ENCODE results near the gene PTPN14. TPM values are rescaled to one million over a fixed set of nuclear protein-coding genes. Genes with fewer than 3 reads are reported as not detected.

The PTPN14 gene
- total and polyA plus RNA-seq, 2 of the 8 experiments (the other 6 are each of a cell fraction or from before 2014, with no cell fraction given) = 14.4 to 93.6 TPM

- H2AFZ ChIP-seq (ENCODE audit: low read length) = no peak overlapping the region
- peaks cover 0 to 9% (median 3%) of the 10 kb centered on the region in 4 experiments; a peak in 4 of 8 replicates for H3K36me3 ChIP-seq (ENCODE audit: control insufficient read depth in 2 of 4, insufficient read depth in 4 of 4, low read length in 3 of 4)
- H4K20me1 ChIP-seq (replicated peaks in 1 of 2; ENCODE audit: control insufficient read depth in 1 of 2, insufficient read depth in 2 of 2, low read length in 2 of 2) = peaks cover 16 to 18% of the 10 kb centered on the region in 2 experiments
- 0 out of 2 replicates have a peak overlapping the region, but pooled peaks have one; percentile 51 for H3K18ac ChIP-seq (ENCODE audit: extremely low read depth, low read length)
- peaks cover 0 to 6% (median 2%) of the 10 kb centered on the region in 4 experiments; a peak in 3 of 7 replicates for H3K27me3 ChIP-seq (replicated peaks in 1 of 4; ENCODE audit: control insufficient read depth in 3 of 4, extremely low read depth in 1 of 4, insufficient read depth in 3 of 4, low read length in 3 of 4)
- FAIRE-seq = no peak
- no peak overlapping the region for H3K56ac ChIP-seq (replicated peaks; ENCODE audit: insufficient read length, low read depth, low read length)
- H4K91ac ChIP-seq (replicated peaks; ENCODE audit: insufficient read length, low read length) = no peak overlapping the region
- H2BK120ac ChIP-seq (replicated peaks; ENCODE audit: low read depth, low read length) = no peak overlapping the region
- H2BK12ac ChIP-seq (ENCODE audit: low read depth, low read length) = no peak overlapping the region
- ChIA-PET POLR2A (ENCODE audit: partially characterized antibody) (interaction anchor here (0.9 kb wide), 1 partner anchor 8 kb away, joined by 3 read pairs; no protein-coding TSS in a partner anchor), CTCF (ENCODE audit: partially characterized antibody) (no interaction called here)
- no peak overlapping the region for H3K23ac ChIP-seq (ENCODE audit: insufficient read length)
- TF ChIP-seq HDAC6 (IDR thresholded peaks at IDR 0.05; ENCODE audit: low read depth, low read length) = no peak
- no peak for TF ChIP-seq JUN (IDR thresholded peaks at IDR 0.05; ENCODE audit: low read depth, low read length)
- no peak for TF ChIP-seq CEBPB (IDR thresholded peaks at IDR 0.05; ENCODE audit: low read depth, low read length)
- TF ChIP-seq HDAC2 (IDR thresholded peaks at IDR 0.05; ENCODE audit: borderline replicate concordance in 1 of 2, low read depth in 2 of 2, low read length in 2 of 2) = 0 out of 4 replicates have a peak, but pooled peaks of 1 of the 2 experiments have one; percentile 46
- TF ChIP-seq SP2 (IDR thresholded peaks at IDR 0.05; ENCODE audit: low read length) = no peak
- peak; percentile 21; the same call in 1 of the 2 replicates for TF ChIP-seq SP1 (IDR thresholded peaks at IDR 0.05; ENCODE audit: low read depth, low read length)
- TF ChIP-seq TCF12 (IDR thresholded peaks at IDR 0.05; ENCODE audit: low read depth, low read length) = peak; percentile 86
- 23% methylated on average over 9 of the region's 9 CpGs; no CpG with 5 or more reads in 1 of the 2 experiments for WGBS, 2 experiments (ENCODE audit: extremely low coverage in 1 of 2, insufficient coverage in 1 of 2, insufficient read length in 1 of 2, insufficient replicate concordance in 2 of 2, low coverage in 1 of 2, low lambda C conversion rate in 2 of 2, missing lambda C conversion rate in 1 of 2)
- no peak overlapping the region for H2AK5ac ChIP-seq (ENCODE audit: low read depth, low read length)
- no peak overlapping the region for H2BK15ac ChIP-seq (ENCODE audit: low read length)
- DNase-seq (ENCODE audit: low read depth in 1 of 2, low spot score in 2 of 2) = no peak
- no peak overlapping the region for H4K5ac ChIP-seq (ENCODE audit: insufficient read length, low read depth, low read length)
- peaks cover 5 to 20% (median 12%) of the 10 kb centered on the region in 4 experiments; a peak in 6 of 7 replicates for H3K4me1 ChIP-seq (replicated peaks in 1 of 4; ENCODE audit: control insufficient read depth in 3 of 4, insufficient read depth in 4 of 4, low read length in 3 of 4)
- peaks cover 9 to 73% of the 10 kb centered on the region in 2 experiments; a peak in 3 of 4 replicates for H3K79me2 ChIP-seq (ENCODE audit: control insufficient read depth in 1 of 2, insufficient read depth in 2 of 2, low read length in 2 of 2)
- no peaks in the 10 kb centered on the region for H3K23me2 ChIP-seq (ENCODE audit: low read depth, low read length)
- no peak overlapping the region for H3K27ac ChIP-seq (ENCODE audit: low read depth, low read length)
- 0 out of 2 replicates have a peak, but pooled peaks cover 7% of the 10 kb centered on the region for H3K79me1 ChIP-seq (ENCODE audit: low read depth, low read length)
- H2BK5ac ChIP-seq (ENCODE audit: low read depth, low read length) = no peak overlapping the region
- no peak overlapping the region for H3K4ac ChIP-seq (replicated peaks; ENCODE audit: insufficient read length, low read depth, low read length)
- H4K8ac ChIP-seq (ENCODE audit: extremely low read depth, insufficient read depth, low read length) = no peak overlapping the region
- no peak overlapping the region for H2BK20ac ChIP-seq (ENCODE audit: low read length)
- no peak overlapping the region for H3K14ac ChIP-seq (ENCODE audit: insufficient read length)
- peaks cover 12 to 14% of the 10 kb centered on the region in 2 experiments for H3K9me3 ChIP-seq (ENCODE audit: insufficient read depth in 2 of 2, low read depth in 1 of 2, low read length in 1 of 2)
- peak overlapping the region in 2 of 4 experiments; percentile 5 to 30; a peak in 1 of 7 replicates for H3K9ac ChIP-seq (replicated peaks in 1 of 4; ENCODE audit: extremely low read depth in 1 of 4, low read depth in 3 of 4, low read length in 3 of 4)
- peak overlapping the region; percentile 40 to 67 for H3K4me2 ChIP-seq (ENCODE audit: insufficient read depth in 1 of 2, low read depth in 2 of 2, low read length in 2 of 2)
- H3K4me3 ChIP-seq (ENCODE audit: extremely low read depth in 1 of 4, insufficient read depth in 2 of 4, low read depth in 3 of 4, low read length in 4 of 4) = peak overlapping the region in 1 of 4 experiments; percentile 39; a peak in 3 of 8 replicates
Observed at GRCh38 chr1:214514032-214514818, 37.2 kb downstream of the PTPN14 start.
